VCaP (cell line): ENCODE measurements around the gene FHIT.

ENCODE experiments used
- H3K27ac ChIP-seq: fragments of 450-650 bp; 2 replicates; pipeline ENCODE4 v1.5.1; 2017
- TF ChIP-seq, protein P1 (sequence below): fragments of 450-650 bp; conservative IDR thresholded peaks from 2 replicates; pipeline ENCODE4 v1.5.1; 2017; ENCODE audit warnings: mild to moderate bottlenecking, moderate library complexity

FHIT gene

GRCh38 chr3:59818033-59818918 is 1433.0 kb downstream of the FHIT start:
- peak overlapping the region; percentile 72 for H3K27ac ChIP-seq
- TF ChIP-seq, protein P1, sequence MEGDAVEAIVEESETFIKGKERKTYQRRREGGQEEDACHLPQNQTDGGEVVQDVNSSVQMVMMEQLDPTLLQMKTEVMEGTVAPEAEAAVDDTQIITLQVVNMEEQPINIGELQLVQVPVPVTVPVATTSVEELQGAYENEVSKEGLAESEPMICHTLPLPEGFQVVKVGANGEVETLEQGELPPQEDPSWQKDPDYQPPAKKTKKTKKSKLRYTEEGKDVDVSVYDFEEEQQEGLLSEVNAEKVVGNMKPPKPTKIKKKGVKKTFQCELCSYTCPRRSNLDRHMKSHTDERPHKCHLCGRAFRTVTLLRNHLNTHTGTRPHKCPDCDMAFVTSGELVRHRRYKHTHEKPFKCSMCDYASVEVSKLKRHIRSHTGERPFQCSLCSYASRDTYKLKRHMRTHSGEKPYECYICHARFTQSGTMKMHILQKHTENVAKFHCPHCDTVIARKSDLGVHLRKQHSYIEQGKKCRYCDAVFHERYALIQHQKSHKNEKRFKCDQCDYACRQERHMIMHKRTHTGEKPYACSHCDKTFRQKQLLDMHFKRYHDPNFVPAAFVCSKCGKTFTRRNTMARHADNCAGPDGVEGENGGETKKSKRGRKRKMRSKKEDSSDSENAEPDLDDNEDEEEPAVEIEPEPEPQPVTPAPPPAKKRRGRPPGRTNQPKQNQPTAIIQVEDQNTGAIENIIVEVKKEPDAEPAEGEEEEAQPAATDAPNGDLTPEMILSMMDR: no peak

GRCh38 chr3:59817511-59817910 is 1433.7 kb downstream of the FHIT start:
- peak overlapping the region; percentile 72 for H3K27ac ChIP-seq
- TF ChIP-seq, protein P1: no peak

- no peak overlapping the region for H3K27ac ChIP-seq
- TF ChIP-seq, protein P1: no peak
These were observed 1434.9 kb downstream of the FHIT start for GRCh38 chr3:59816312-59816711.

DNA sequence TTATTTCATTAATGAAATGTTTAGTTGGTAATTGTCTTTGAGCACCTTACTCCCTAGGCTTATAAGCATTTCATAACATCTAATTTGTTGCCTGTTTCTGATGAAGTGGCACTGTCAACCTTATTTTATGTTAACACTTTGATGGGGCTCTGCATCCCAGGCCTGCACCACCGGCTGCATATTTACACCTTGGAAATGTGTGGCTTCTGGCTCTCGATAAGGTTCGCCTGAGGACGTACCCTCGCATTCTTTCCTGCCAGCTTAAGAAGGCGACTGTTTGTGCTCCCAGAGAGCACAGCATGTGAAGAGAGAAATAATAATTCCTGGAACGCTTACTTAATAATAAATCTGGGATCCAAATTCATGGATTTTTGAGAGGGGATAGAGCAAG is 1438.1 kb downstream of the FHIT start:
- TF ChIP-seq, protein P1: no peak
- H3K27ac ChIP-seq: no peak overlapping the region

DNA sequence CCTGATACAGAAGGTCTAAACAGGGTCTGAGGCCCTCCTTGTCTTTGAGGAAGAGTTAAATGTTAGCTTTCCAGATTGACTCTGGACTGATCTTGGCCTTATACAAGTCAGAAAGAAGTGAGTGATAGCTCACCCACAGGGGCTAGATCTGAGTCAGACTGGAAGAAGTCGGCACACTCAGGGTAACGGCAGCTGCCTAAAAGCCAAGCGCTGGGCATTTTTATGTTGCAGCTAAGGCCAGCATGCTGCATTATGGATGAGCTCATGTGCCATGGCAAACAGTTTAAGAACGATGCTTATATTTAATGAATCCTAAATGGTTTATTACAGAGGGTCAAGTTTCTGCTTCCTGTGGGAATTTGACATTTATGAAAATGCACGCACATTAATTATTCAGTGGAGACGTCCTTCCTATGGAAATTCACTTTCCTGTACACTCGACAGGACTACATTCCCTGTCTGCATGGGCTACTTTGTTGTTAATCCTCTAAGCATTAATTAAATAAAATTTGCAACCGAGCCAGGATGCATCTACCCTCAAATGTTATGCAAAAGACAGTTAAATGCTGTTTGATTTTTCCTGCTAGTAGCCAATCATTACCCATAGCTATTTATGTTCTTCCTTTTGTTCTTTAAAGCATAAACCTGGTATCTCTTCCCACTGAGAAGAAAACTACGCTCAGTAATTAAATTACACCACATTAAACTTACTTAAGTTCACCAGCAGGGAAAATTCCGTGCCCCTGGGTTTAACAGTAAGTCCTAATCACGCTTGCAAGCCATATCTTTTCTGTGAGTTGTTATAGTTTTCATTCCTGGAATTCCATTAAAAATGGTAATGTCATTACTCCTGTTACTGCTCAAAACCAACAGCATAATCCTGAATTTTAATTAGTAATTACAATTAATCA is 1438.8 kb downstream of the FHIT start:
- TF ChIP-seq, protein P1: no peak

GRCh38 chr3:59811160-59811559 is 1440.1 kb downstream of the FHIT start:
- TF ChIP-seq, protein P1: no peak
- H3K27ac ChIP-seq: no peak overlapping the region

More for the DNA sequence above, 1438.8 kb downstream of the FHIT start:
- H3K27ac ChIP-seq: no peak overlapping the region

- no peak overlapping the region for H3K27ac ChIP-seq
- TF ChIP-seq, protein P1: no peak
These were observed 1440.6 kb downstream of the FHIT start for GRCh38 chr3:59810606-59811005.
